ENCODE results near the gene DYRK1B.

DNA sequence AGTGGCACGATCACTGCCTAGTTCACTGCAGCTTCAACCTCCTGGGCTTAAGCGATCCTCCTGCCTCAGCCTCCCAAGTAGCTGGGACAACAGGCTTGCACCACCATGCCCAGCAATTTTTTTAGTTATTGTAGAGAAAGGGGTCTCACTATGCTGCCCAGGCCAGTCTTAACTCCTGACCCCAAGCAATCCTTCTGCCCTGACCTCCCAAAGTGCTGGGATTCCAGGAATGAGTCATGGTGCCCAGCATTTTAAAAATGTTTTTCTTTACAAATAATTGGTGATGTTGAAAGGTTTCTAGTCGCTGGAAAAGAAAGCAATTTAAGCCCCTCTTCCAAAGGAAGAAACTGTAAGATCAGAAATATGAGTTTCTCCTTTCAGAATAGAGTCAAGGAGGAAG is 19.4 kb downstream of the DYRK1B start:
- TF ChIP-seq, protein P1, sequence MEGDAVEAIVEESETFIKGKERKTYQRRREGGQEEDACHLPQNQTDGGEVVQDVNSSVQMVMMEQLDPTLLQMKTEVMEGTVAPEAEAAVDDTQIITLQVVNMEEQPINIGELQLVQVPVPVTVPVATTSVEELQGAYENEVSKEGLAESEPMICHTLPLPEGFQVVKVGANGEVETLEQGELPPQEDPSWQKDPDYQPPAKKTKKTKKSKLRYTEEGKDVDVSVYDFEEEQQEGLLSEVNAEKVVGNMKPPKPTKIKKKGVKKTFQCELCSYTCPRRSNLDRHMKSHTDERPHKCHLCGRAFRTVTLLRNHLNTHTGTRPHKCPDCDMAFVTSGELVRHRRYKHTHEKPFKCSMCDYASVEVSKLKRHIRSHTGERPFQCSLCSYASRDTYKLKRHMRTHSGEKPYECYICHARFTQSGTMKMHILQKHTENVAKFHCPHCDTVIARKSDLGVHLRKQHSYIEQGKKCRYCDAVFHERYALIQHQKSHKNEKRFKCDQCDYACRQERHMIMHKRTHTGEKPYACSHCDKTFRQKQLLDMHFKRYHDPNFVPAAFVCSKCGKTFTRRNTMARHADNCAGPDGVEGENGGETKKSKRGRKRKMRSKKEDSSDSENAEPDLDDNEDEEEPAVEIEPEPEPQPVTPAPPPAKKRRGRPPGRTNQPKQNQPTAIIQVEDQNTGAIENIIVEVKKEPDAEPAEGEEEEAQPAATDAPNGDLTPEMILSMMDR (IDR thresholded peaks at IDR 0.05), result no peak
- TF ChIP-seq POLR2AphosphoS5 (IDR thresholded peaks at IDR 0.05) (no peak), EP300 (IDR thresholded peaks at IDR 0.05) (no peak), POLR2A (IDR thresholded peaks at IDR 0.05) (no peak)
